HepG2 (cell line): ENCODE data around the gene CELF2.

Experiments
- FOXK1 ChIP-seq: sonication (generic); formaldehyde crosslinking; IDR thresholded peaks from 2 replicates; pipeline ENCODE4 v1.4.0; 2020; ENCODE audit warnings: low read depth, missing genetic modification reagents, borderline replicate concordance
- TAF1 ChIP-seq: sonication (generic); formaldehyde crosslinking; IDR thresholded peaks from 2 replicates; pipeline ENCODE4 v1.4.0; 2020; ENCODE audit warnings: missing genetic modification reagents
- ZMYM4 ChIP-seq: sonication (generic); formaldehyde crosslinking; IDR thresholded peaks from 2 replicates; pipeline ENCODE4 v1.8.1; 2023; ENCODE audit warnings: mild to moderate bottlenecking, missing genetic modification reagents
- ZNF24 ChIP-seq: fragments of 450-650 bp; IDR thresholded peaks from 2 replicates; pipeline ENCODE4 v1.6.1; 2017; ENCODE audit warnings: antibody characterized with exemption, mild to moderate bottlenecking
- TF ChIP-seq, protein P1 (sequence below): sonication (generic); formaldehyde crosslinking; conservative IDR thresholded peaks from 2 replicates; pipeline ENCODE4 v1.8.0; 2022; ENCODE audit warnings: missing genetic modification reagents
- TF ChIP-seq, protein P2 (sequence below): sonication (generic); formaldehyde crosslinking; IDR thresholded peaks from 2 replicates; pipeline ENCODE4 v1.5.0; 2020; ENCODE audit warnings: mild to moderate bottlenecking, missing genetic modification reagents, moderate library complexity

DNA sequence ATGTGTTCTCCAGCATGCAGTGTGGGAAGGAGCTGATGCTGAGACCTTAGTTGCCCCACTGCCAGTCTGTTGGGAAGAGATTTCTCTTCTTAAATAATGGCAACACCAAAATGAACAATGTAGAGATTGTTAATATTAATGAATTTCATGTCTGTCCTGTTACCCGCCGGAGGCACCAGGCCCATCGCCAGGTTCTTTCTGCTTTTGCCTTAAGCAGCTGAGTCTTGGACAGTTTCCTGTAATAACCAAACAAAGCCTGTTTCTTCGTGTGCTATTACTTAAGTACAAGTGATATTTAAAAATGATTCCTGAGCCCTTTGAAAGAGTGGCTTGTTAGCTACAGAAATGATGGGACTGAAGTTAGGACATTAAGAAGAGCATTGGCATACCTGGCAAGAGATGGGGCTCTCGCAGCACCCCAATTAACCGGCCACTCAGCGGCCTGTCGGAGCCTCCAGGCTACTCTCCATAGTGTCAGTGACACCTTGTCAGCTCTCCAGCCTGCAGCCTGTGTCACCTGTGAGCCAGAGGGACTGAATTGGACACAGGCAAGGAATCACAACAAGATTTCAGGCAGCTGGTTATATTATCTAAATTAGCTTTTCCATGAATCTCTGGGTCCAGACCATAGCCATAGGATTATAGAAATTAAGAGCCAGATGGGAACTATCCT is 142.0 kb downstream of the CELF2 start:
- TF ChIP-seq ZNF24 (no peak), ZMYM4 (CRISPR knock-in tag) (no peak), TAF1 (CRISPR knock-in tag) (no peak), FOXK1 (CRISPR knock-in tag) (no peak)
- TF ChIP-seq, protein P1, sequence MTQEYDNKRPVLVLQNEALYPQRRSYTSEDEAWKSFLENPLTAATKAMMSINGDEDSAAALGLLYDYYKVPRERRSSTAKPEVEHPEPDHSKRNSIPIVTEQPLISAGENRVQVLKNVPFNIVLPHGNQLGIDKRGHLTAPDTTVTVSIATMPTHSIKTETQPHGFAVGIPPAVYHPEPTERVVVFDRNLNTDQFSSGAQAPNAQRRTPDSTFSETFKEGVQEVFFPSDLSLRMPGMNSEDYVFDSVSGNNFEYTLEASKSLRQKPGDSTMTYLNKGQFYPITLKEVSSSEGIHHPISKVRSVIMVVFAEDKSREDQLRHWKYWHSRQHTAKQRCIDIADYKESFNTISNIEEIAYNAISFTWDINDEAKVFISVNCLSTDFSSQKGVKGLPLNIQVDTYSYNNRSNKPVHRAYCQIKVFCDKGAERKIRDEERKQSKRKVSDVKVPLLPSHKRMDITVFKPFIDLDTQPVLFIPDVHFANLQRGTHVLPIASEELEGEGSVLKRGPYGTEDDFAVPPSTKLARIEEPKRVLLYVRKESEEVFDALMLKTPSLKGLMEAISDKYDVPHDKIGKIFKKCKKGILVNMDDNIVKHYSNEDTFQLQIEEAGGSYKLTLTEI (CRISPR knock-in tag) = no peak
- TF ChIP-seq, protein P2, sequence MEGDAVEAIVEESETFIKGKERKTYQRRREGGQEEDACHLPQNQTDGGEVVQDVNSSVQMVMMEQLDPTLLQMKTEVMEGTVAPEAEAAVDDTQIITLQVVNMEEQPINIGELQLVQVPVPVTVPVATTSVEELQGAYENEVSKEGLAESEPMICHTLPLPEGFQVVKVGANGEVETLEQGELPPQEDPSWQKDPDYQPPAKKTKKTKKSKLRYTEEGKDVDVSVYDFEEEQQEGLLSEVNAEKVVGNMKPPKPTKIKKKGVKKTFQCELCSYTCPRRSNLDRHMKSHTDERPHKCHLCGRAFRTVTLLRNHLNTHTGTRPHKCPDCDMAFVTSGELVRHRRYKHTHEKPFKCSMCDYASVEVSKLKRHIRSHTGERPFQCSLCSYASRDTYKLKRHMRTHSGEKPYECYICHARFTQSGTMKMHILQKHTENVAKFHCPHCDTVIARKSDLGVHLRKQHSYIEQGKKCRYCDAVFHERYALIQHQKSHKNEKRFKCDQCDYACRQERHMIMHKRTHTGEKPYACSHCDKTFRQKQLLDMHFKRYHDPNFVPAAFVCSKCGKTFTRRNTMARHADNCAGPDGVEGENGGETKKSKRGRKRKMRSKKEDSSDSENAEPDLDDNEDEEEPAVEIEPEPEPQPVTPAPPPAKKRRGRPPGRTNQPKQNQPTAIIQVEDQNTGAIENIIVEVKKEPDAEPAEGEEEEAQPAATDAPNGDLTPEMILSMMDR (CRISPR knock-in tag) = no peak
